CD14-positive monocyte (primary cell): ENCODE data around the gene DNAAF5. TPM values are rescaled to one million over a fixed set of nuclear protein-coding genes. Genes with fewer than 3 reads are reported as not detected.
A peak's percentile ranks its signal among the peaks of the same experiment; 100 is the strongest.

Source experiments
- DNase-seq, 3 donors: peaks; one replicate each; pipeline ENCODE4 v3.0.0-alpha.2; 2011 to 2022
- H2AFZ ChIP-seq: 2 replicates; pipeline ENCODE4 v1.6.0; 2012; ENCODE audit warnings: mild to moderate bottlenecking, low read depth, low read length, inconsistent platforms; ENCODE audit not compliant: insufficient read depth, poor library complexity, severe bottlenecking
- H3K27ac ChIP-seq, 2 donors: 1 replicate in 1 of 2; 2 replicates in 1 of 2; pipeline ENCODE4 v1.5.1; 2012 to 2013; ENCODE audit warnings: low read length in 2 of 2, control low read depth in 1 of 2, inconsistent platforms in 1 of 2, low read depth in 1 of 2, mild to moderate bottlenecking in 1 of 2
- H3K27me3 ChIP-seq, 2 donors: one replicate each; pipeline versions ENCODE4 v1.6.0 to v1.6.1; 2011 to 2013; ENCODE audit warnings: low read length in 2 of 2; ENCODE audit not compliant: control insufficient read depth in 2 of 2, insufficient read depth in 2 of 2
- H3K36me3 ChIP-seq, 2 donors: replicated peaks in 1 of 2; 1 replicate in 1 of 2; 2 replicates in 1 of 2; pipeline versions ENCODE4 v1.5.1 to v1.6.1; 2012 to 2013; ENCODE audit warnings: low read length in 2 of 2, control low read depth in 1 of 2, inconsistent platforms in 1 of 2, mild to moderate bottlenecking in 1 of 2; ENCODE audit not compliant: insufficient read depth in 2 of 2, control insufficient read depth in 1 of 2
- H3K4me1 ChIP-seq, 2 donors: 1 replicate in 1 of 2; 2 replicates in 1 of 2; pipeline versions ENCODE4 v1.5.1 to v1.6.1; 2012 to 2013; ENCODE audit warnings: low read length in 2 of 2, control low read depth in 1 of 2, inconsistent platforms in 1 of 2, mild to moderate bottlenecking in 1 of 2, moderate library complexity in 1 of 2; ENCODE audit not compliant: insufficient read depth in 2 of 2, control insufficient read depth in 1 of 2
- H3K4me2 ChIP-seq: replicated peaks from 2 replicates; pipeline ENCODE3; 2012; ENCODE audit warnings: low read length, moderate library complexity, mild to moderate bottlenecking; ENCODE audit not compliant: poor library complexity, severe bottlenecking; ENCODE audit errors: extremely low read depth
- H3K4me3 ChIP-seq, 3 experiments: fragments of 200-600 bp in 1 of 3; sonication (generic) in 1 of 3; replicated peaks in 1 of 3; 1 replicate in 2 of 3; 2 replicates in 1 of 3; pipeline ENCODE4 v1.5.1; 2011 to 2013; ENCODE audit warnings: low read length in 3 of 3, mild to moderate bottlenecking in 3 of 3, control low read depth in 2 of 3, low read depth in 2 of 3, inconsistent platforms in 1 of 3, moderate library complexity in 1 of 3
- H3K79me2 ChIP-seq: 2 replicates; pipeline ENCODE4 v1.6.0; 2012; ENCODE audit warnings: mild to moderate bottlenecking, control low read depth, inconsistent platforms, low read length, moderate library complexity; ENCODE audit not compliant: insufficient read depth
- H3K9ac ChIP-seq: 2 replicates; pipeline ENCODE4 v1.6.0; 2017; ENCODE audit warnings: low read length, mild to moderate bottlenecking; ENCODE audit not compliant: insufficient read depth, poor library complexity, severe bottlenecking
- H3K9me3 ChIP-seq, 2 donors: replicated peaks in 1 of 2; 1 replicate in 1 of 2; 2 replicates in 1 of 2; pipeline versions ENCODE4 v1.5.1 to v1.6.1; 2012 to 2013; ENCODE audit warnings: low read length in 2 of 2, control low read depth in 1 of 2; ENCODE audit not compliant: control insufficient read depth in 1 of 2, insufficient read depth in 1 of 2
- H4K20me1 ChIP-seq: 2 replicates; pipeline ENCODE4 v1.6.0; 2012; ENCODE audit warnings: mild to moderate bottlenecking, low read length, control low read depth, moderate library complexity; ENCODE audit not compliant: insufficient read depth
- H3K27ac Mint-ChIP-seq, 7 donors: one replicate each; pipeline ENCODE4 v1.8.0; 2020; ENCODE audit warnings: mild to moderate bottlenecking in 7 of 7, mixed read lengths in 7 of 7, moderate library complexity in 6 of 7, inconsistent platforms in 2 of 7
- H3K27me3 Mint-ChIP-seq, 3 donors: one replicate each; pipeline ENCODE4 v1.8.0; 2021 to 2022; ENCODE audit warnings: low read depth in 3 of 3, mild to moderate bottlenecking in 3 of 3, mixed read lengths in 3 of 3, moderate library complexity in 3 of 3, inconsistent platforms in 1 of 3
- H3K36me3 Mint-ChIP-seq, 2 donors: one replicate each; pipeline ENCODE4 v1.8.0; 2020; ENCODE audit warnings: mixed read lengths in 2 of 2, inconsistent platforms in 1 of 2, mild to moderate bottlenecking in 1 of 2
- H3K4me1 Mint-ChIP-seq: one replicate; pipeline ENCODE4 v1.8.0; 2020; ENCODE audit warnings: mild to moderate bottlenecking, mixed read lengths
- H3K4me3 Mint-ChIP-seq, 2 donors: one replicate each; pipeline ENCODE4 v1.8.0; 2020; ENCODE audit warnings: mild to moderate bottlenecking in 2 of 2, mixed read lengths in 2 of 2, moderate library complexity in 1 of 2
- H3K9me3 Mint-ChIP-seq, 7 donors: one replicate each; pipeline ENCODE4 v1.8.0; 2020 to 2022; ENCODE audit warnings: mixed read lengths in 7 of 7, mild to moderate bottlenecking in 6 of 7, moderate library complexity in 6 of 7, inconsistent platforms in 2 of 7
- CTCF ChIP-seq: fragments of 200-600 bp; IDR thresholded peaks from one replicate; pipeline ENCODE4 v1.8.0; 2022; ENCODE audit warnings: antibody characterized with exemption, mild to moderate bottlenecking
- WGBS: methylation state at CpG from one replicate; pipeline ENCODE4 v1.1.5; 2013; ENCODE audit warnings: missing lambda C conversion rate; ENCODE audit not compliant: insufficient coverage; 5-methylcytosine and 5-hydroxymethylcytosine counted together
- intact Hi-C, 2 donors: fragments of 100-400 bp; cut with micrococcal nuclease; formaldehyde crosslinking; loops; one replicate each; pipeline versions ENCODE4 v1.15.0 to v1.15.1; 2023
- polyA plus RNA-seq, 3 donors: library from polyadenylated mRNA; depleted of rRNA in 1 of 3; unstranded in 2 of 3; stranded (reverse) in 1 of 3; fragments of 300-500 nt in 2 of 3; fragments of >200 nt in 1 of 3; fragmentation: Illumina TruSeq in 2 of 3; gene quantifications; 1 replicate in 2 of 3; 2 replicates in 1 of 3; pipeline ENCODE4 v1.2.3, GENCODE V29; 2012 to 2021

The DNAAF5 gene
- polyA plus RNA-seq, 3 donors: 1.2 to 9.6 (median 2.0) TPM

DNA sequence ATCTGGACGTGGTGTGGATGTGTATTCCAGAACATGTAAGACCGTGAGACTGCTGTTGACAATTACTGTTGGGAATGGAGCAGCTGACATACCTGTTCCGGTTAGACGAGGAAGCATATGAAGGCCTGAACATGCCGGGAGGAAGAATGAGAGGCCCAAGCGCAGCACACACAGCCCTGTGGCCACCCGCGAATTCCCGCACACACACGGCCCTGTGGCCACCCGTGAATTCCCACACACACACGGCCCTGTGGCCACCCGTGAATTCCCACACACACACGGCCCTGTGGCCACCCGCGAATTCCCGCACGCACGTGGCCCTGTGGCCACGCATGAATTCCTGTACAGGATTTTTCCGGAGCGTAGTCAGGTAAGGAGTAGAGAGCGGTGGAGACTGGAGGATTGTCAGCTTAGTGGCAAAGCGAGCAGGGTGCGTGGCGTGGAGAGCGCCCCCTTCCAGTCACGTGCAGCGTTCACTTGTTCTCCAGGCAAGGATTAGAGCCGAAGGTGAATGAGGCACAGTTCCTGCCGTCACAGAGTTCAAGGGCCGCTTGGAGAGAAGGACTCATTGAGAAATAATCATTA lies 96.3 kb downstream of the DNAAF5 start:
- Mint-ChIP-seq H3K27me3 (peaks cover 18 to 44% (median 23%) of the 10 kb centered on the region in 3 donors), H3K9me3 (peaks cover 0 to 5% (median 1%) of the 10 kb centered on the region in 7 donors), H3K36me3 (peaks cover 57 to 72% of the 10 kb centered on the region in 2 donors), H3K4me3 (peak overlapping the region in 1 of 2 donors; percentile 7), H3K4me1 (peaks cover 19% of the 10 kb centered on the region), H3K27ac (peak overlapping the region in 1 of 7 donors; percentile 5)
- DNase-seq: no peak
- Histone ChIP-seq H3K27ac (no peak overlapping the region), H3K9me3 (no peaks in the 10 kb centered on the region), H2AFZ (no peak overlapping the region), H4K20me1 (peaks cover 99% of the 10 kb centered on the region), H3K4me1 (peaks cover 0 to 4% of the 10 kb centered on the region in 2 donors), H3K9ac (no peak overlapping the region), H3K4me3 (no peak overlapping the region), H3K36me3 (peaks cover 0 to 27% of the 10 kb centered on the region in 2 donors), H3K4me2 (no peak overlapping the region), H3K27me3 (peaks cover 2 to 17% of the 10 kb centered on the region in 2 donors), H3K79me2 (peaks cover 79% of the 10 kb centered on the region)
- TF ChIP-seq CTCF: no peak
- 95% methylated on average over 27 of the region's 32 CpGs for WGBS
- intact Hi-C loops: no loop called here

GRCh38 chr7:823649-824048 lies 97.2 kb downstream of the DNAAF5 start:
- H3K79me2 ChIP-seq: peaks cover 74% of the 10 kb centered on the region
- H3K36me3 Mint-ChIP-seq: peaks cover 48 to 77% of the 10 kb centered on the region in 2 donors
- intact Hi-C loops: no loop called here
- H3K4me3 Mint-ChIP-seq: no peak overlapping the region
- H3K4me2 ChIP-seq: no peak overlapping the region
- no peak for TF ChIP-seq CTCF
- H3K27ac Mint-ChIP-seq: peak overlapping the region in 1 of 7 donors; percentile 32
- peaks cover 10% of the 10 kb centered on the region for H3K4me1 Mint-ChIP-seq
- peaks cover 0 to 2% (median 0%) of the 10 kb centered on the region in 7 donors for H3K9me3 Mint-ChIP-seq
- H4K20me1 ChIP-seq: peaks cover 99% of the 10 kb centered on the region
- no peak overlapping the region for H3K27ac ChIP-seq
- peaks cover 0 to 9% of the 10 kb centered on the region in 2 donors for H3K27me3 ChIP-seq
- H3K27me3 Mint-ChIP-seq: peaks cover 17 to 38% (median 19%) of the 10 kb centered on the region in 3 donors
- no peak overlapping the region for H3K9ac ChIP-seq
- H3K36me3 ChIP-seq: peaks cover 0 to 28% of the 10 kb centered on the region in 2 donors
- WGBS: 93% methylated on average over 8 of the region's 8 CpGs
- no peak overlapping the region for H3K4me3 ChIP-seq
- no peak for DNase-seq
- H3K4me1 ChIP-seq: no peaks in the 10 kb centered on the region
- H2AFZ ChIP-seq: no peak overlapping the region
- no peaks in the 10 kb centered on the region for H3K9me3 ChIP-seq
